DMS 273 (cell line): Measurements from ENCODE around the gene ZCCHC12.
A peak's percentile ranks its signal among the peaks of the same experiment; 100 is the strongest.
"Not testable (repeated sequence)": the region's sequence is repeated elsewhere in the genome, so short reads cannot be mapped to it uniquely, and the experiment has no call there.

Experiments
- DNase-seq: peaks from one replicate; lab custom pipeline; 2025; ENCODE audit not compliant: unreplicated experiment; lab: John Stamatoyannopoulos, UW

The ZCCHC12 gene

GRCh38 chrX:118823263-118824172, at the start of gene ZCCHC12:
TSS of gene ZCCHC12 (plus strand) at chrX:118823824. CDS start at chrX:118825245, 1,421 bp downstream.
- DNase-seq, result peak; percentile 92

DNA sequence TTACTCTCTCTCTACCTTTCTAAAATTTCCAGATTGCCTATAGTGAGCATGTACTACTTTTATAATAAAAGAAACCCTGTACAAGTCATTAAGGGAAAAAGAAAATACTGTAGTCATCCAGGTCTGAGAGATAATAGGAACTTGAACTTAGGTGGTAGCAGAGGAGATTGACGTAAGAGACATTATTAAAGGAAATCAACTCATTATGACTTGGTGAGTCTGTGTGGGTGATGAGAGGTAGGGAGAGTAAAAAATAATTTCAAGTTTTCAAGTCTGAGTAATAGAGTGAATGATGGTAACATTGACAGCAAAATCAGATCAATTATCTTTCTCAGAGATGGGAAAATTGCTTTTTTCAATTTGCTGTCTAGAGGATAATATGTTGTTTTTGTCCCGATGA, 44.0 kb upstream of the ZCCHC12 start:
- no peak for DNase-seq

DNA sequence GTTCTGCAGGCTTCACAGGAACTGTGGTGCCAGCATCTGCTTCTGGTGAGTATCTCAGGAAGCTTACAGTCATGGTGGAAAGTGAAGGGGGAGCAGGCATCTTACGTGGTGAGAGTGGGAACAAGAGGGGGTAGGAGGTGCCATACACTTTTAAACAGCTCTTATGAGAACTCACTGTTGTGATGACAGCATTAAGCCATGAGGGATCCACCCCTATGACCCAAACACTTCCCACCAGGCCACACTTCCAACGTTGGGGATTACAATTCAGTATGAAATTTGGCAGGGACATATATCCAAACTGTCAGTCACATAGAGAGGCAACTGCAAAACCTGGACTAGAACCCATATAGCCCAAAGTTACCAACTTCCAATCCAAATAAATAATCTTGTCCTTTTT, 43.1 kb upstream of the ZCCHC12 start:
- DNase-seq, result no peak

DNA sequence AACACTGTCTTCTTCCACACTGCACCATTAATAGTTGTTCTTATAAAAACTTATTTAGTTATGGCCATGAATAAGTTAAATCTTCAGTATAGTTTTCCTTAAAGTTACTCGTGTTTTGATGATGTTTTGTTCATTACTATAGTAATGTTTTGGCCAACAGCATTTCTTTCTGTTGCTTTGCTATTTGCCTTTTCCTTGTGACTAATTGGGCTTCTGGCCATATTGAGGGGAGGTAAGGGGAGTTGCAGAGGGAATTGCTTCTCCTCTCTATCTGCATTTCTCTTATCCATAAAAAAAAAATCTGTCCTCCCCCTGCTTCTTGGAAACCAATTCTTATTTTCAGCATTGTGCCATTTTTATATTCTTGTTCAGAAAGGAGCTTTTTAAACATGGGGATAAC, 42.7 kb upstream of the ZCCHC12 start:
- no peak for DNase-seq

- no peak for DNase-seq
These were observed 27.9 kb upstream of the ZCCHC12 start for GRCh38 chrX:118795528-118796280.

GRCh38 chrX:118802857-118803256, 20.8 kb upstream of the ZCCHC12 start:
- DNase-seq, result no peak

DNA sequence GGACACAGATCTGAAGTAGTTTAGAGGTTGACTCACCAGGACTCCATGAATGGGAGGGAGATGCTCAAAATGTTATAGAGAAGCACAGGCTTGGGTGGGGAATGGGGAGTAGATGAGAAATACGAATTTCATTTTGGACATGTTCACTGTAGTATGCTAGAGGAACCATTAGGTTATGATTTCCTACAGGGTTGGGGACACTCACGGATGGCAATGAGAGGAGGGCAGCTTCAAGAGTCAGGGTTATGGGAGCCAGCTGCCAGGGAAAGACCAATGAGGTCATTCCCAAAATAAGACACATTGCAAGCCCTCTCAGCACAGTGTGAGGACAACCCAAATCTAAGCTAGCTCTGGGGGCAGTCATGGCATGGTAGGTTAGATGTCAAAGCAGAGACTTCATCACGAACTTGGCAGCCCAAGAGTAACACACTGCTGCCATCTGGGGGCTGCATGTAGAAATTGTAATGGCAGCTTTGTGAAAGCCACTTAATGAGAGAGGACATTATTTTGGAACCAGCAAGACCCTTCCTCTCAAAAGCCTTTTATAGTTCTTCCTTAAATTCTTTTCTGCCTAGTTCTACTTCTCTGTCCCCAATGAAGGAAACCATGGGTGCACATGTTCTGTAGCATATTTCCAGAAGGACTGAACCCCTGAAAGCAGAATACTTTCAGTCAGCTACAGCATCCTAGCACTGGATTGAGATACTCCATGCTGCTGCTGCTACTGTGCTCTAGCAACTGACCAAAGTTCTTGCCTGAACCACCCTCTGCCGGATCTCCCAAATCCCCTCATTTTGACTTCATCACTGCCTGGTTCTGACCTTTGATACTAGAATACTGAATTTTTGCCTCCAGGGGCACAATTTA, 16.2 kb upstream of the ZCCHC12 start:
- peak; percentile 79 for DNase-seq

DNA sequence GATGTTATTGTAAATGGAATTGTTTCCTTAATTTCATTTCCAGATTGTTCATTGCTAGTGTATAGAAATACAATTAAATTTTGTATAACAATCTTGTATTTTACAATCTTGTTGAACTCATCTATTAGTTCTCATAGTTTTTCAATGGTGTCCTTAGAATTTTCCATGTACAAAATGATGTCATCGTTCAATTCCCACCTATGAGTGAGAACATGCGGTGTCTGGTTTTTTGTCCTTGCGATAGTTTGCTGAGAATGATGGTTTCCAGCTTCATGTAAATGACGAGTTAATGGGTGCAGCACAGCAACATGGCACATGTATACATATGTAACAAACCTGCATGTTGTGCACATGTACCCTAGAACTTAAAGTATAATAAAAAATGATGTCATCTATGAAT, 6.4 kb upstream of the ZCCHC12 start:
- DNase-seq, result not testable (repeated sequence)

- peak; percentile 43 for DNase-seq
These were observed 628 bp downstream of the ZCCHC12 start for GRCh38 chrX:118824173-118824730.

DNA sequence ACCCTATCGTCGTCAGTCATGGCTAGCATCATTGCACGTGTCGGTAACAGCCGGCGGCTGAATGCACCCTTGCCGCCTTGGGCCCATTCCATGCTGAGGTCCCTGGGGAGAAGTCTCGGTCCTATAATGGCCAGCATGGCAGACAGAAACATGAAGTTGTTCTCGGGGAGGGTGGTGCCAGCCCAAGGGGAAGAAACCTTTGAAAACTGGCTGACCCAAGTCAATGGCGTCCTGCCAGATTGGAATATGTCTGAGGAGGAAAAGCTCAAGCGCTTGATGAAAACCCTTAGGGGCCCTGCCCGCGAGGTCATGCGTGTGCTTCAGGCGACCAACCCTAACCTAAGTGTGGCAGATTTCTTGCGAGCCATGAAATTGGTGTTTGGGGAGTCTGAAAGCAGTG, 1.6 kb downstream of the ZCCHC12 start:
- peak; percentile 15 for DNase-seq

DNA sequence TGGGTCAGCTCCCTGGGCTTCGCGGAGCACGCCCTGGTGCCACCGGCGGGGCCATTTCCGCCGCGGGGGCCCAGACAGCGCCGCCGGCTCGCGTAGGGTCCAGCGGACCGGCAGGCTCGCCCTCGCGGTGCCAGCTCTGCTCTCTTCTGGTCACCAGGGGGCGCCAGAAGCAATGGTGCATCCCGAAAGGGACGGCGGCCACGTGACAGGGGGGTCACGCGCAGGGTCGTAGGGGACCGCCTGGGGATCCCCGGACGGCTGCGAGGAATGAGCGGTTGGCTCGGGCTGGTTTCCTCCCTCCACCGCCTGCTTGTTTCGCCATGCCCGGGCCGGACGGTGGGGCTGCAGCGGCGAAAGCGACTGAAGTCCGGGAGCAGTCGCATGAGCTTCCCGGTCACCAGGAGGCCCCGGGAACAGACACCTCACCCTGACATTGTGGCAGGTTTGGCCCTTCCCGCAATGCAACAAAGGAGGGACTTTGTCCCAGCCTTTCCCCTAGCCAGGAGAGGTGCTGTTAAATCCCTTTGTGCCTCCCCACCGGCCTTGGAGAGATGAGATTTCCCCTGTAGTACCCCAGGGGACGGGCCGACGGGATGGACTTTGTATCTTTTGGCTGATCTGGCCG, 15.8 kb downstream of the ZCCHC12 start:
- peak; percentile 74 for DNase-seq

DNA sequence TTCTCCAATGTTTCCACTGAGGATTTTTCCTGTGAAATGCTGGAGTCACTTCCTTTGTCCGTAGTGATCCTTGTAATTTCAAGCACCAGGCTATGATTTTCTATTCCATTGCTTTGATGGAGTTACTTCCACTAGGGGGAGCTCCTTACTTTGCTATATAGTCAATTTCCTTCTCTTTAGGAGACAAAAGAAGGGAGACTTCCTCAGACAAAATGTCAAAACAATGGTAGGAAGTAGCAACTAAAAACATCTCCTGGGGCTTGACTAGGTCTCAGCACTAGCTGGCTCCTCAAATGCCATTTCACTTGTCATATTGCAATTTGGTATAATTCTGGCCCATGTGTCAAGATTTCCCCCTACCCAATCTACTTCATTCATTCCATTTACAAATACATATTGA, 24.1 kb downstream of the ZCCHC12 start:
- peak; percentile 81 for DNase-seq

DNA sequence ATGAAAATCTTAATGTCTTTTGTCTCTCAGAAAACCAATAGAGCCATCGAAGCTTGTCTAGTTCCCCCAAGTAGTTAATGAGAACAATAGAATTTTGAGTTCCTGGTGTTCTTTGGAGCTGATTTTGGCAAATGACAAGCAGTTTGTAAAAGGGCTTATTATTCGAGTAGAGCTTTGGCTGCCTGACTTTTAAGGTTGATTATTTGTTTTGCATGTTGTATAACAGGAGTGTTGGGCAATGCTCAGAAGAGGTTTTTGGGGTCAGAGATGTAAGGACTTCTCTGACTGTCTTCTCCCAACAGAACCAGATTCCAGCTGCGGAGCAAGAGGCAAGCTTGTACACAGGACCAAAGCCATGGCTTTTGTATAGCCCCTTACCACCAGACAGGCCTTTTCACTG, 30.0 kb downstream of the ZCCHC12 start:
- DNase-seq, result no peak

GRCh38 chrX:118855681-118856310, 32.2 kb downstream of the ZCCHC12 start:
- no peak for DNase-seq

DNA sequence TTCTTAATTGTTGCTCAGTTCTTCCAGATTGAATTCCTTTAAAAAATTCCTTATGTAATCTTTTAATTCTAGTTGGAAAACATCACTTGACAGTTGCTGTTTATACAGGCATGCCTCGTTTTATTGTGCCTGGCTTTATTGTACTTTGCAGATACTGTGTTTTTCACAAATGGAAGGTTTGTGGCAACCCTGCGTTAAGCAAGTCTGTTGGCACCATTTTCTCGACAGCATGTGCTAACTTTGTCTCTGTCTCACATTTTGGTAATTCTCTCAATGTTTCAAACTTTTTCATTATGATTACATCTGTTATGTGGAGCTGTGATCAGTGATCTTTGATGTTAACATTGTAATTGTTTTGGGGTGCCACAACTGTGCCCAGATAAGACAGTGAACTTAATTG, 33.4 kb downstream of the ZCCHC12 start:
- DNase-seq, result no peak

DNA sequence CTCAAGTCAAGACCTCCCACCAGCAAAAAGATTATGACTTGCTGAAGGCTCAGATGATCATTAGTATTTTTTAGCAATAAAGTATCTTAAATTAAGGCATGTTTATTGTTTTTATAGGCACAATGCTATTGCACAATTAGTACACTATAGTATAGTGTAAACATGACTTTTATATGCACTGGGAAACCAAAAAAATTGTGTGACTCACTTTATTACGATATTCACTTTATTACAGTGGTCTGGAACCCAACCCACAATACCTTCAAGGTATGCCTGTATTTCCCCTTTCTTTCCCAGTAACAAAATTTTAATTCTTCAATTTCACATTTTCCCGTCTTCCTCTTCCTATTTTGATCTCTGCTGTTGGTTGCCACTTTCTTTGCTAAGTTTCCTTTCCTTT, 37.7 kb downstream of the ZCCHC12 start:
- no peak for DNase-seq

DNA sequence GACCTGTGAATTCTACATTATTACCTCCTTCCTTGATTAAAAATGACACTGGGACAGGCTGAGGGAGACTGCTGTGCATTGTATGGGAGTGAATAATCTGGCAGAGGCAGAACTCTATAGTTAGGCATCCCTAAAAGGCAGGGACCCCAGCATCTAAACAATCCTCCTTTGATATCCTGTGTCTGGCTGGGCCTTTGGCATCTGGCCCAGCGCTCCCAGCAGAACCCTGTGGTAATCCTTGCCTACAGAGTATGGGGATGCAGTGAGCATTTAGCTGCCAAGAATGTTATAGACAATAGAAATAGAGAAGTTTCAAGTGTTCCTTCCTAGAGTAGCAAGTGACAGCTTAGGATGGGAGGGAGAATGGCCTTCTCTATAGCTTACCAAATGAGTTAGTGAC, 38.5 kb downstream of the ZCCHC12 start:
- DNase-seq, result peak; percentile 7

GRCh38 chrX:118862979-118863378, 39.4 kb downstream of the ZCCHC12 start:
- no peak for DNase-seq

- no peak for DNase-seq
These were observed 40.5 kb downstream of the ZCCHC12 start for GRCh38 chrX:118864063-118864635.

DNA sequence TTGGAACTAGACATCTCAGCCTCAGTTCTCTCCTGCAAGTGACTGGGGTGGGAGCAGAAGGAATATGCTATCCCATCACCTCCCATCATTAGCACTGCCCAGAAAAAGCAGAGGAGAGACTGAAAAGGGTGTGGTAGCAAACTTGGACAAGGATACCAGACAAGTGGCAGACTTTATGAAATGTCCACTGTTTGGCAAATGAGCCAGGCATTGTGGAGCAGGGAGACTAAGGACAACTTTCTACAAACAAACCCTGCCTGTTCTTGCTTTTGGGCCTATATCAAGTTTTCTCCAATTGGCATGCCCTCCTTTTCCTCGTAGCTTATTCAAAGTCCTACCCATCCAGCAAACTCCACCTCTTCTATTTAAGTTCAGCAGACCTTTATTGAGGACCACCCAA, 41.6 kb downstream of the ZCCHC12 start:
- no peak for DNase-seq
